HPDE6-E6E7 (cell line): Measurements from ENCODE around the gene METTL22.

Experiments
- DNase-seq: peaks from one replicate; pipeline ENCODE4 v3.0.0; 2011; ENCODE audit warnings: missing footprints; ENCODE audit errors: extremely low spot score

Gene METTL22

GRCh38 chr16:8631818-8632465 is 10.4 kb downstream of the METTL22 start:
- DNase-seq: no peak

DNA sequence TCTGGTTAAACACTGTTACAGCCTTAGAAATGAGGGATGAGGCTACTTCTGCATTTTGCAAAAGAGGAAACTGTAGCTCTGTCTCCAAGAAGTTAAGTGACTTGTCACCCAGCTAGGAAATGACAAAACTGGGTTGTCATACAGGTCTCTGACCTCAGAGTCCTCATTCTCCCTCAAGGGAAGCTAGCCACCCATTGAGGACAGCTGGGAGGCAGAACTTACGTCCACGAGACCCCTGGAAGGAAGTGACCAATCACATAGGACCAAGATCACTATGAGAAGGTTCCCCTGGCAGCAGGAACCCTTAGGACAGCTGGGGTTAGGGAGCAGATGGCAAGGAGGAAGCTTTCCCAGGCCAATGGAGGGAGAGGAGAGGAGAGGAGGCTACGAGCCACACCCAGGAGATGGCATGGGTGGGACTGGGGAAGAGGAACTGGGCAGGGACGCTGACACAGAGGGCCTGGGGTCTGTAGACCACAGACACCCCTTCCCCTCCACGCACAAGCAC is 11.2 kb downstream of the METTL22 start:
- no peak for DNase-seq

DNA sequence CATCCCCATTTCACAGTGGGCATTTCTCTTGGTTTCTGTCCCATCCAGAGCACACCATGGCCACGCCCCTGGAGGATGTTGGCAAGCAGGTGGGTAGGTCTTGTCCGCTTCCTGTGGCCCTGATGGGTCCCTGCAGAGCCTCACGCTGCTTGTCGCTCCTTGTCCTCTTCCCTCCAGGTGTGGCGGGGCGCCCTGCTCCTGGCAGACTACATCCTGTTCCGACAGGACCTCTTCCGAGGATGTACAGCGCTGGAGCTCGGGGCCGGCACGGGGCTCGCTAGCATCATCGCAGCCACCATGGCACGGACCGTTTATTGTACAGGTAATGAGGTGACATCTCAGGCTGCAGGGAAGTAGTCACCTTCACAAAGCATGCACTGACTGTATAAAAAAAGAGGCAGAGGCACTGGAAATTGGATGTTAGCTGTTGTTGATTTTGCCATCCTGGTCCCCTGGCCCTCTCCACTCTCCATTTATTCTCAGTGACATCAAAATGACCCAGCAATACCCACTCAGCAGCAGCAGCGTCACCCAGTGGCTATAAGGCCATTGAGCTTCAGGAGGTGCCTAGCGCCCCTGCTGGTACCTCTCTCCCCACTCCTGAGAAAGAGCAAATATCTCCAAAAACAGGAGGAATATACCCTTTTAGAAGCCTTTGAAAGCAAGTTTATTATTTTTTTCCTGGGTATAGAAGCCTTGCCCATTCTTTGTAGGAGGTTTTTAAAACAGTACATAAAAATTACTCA is 13.7 kb downstream of the METTL22 start:
- DNase-seq: no peak

DNA sequence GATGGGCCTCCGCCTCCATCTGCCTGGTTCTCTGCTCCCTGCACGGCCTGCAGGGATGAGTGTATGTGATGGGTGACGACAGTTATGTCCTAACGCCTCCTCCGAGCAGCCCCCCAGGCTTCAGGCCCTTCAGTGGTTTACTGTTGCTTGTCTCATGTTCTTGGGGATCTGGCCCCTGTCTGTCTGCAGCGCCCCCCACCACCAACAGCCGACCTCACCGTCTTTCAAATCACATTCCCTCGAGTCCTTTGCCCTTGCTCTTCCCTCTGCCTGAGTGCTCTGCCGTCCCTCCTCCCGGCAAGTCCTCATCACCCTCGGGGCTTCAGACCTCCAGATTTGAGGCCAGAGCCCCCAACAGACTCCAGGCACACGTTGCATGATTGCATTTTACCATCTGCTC is 18.2 kb downstream of the METTL22 start:
- no peak for DNase-seq

GRCh38 chr16:8641671-8642070 is 20.2 kb downstream of the METTL22 start:
- no peak for DNase-seq

DNA sequence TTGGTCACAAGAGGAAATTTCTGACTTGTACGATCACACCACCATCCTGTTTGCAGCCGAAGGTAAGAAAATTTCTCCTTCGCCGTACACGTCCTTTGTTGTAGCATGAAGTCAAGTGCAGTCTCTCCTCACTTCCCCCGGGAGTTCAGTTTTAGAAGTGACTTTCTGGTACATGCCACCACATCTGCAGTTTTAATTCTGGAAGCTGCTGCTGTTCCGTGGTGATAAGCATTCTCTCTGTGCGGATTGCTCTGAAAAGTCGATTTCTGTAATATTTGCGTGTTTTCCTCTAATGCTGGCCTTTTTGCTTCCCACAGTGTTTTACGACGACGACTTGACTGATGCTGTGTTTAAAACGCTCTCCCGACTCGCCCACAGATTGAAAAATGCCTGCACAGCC is 20.6 kb downstream of the METTL22 start:
- DNase-seq: no peak

DNA sequence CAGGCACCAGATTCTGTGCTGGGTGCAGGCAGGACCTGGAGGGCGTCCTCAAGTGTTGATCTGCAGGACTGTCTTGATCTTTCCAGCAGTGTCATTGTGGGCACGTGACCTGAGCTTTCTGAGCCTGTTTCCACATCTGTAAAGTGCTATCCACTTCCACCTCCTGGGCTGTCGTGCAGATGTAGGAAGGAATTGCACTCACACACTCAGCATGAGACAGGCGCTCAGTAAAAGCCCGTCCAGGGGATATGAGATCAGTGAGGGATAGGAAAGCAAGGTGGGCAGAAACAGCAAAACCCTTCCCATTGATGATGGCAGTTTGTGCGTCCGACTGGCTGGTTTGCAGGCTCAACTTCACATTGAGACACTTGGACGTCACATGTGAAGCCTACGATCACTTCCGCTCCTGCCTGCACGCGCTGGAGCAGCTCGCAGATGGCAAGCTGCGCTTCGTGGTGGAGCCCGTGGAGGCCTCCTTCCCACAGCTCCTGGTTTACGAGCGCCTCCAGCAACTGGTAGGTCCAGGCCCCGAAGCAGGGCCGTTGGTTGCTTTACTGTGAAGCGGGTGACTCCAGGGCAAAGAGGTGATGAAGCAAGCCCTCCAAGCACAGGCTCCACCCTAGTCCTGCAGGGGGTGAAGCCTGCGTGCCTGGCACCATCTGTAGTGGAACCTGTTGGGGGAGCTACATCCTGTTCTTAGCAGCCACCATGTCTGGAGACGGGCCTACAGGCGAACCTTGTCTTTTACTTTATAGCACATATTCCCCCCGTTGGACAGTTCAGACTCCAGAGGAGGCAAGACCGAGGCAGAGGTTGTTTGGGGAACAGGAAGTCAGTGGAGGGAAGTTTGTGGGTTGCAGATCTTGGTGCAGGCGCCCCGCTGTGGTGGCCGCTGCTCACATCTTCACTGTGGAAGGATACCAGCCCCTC is 23.0 kb downstream of the METTL22 start:
- DNase-seq: no peak

GRCh38 chr16:8645141-8645521 is 23.6 kb downstream of the METTL22 start:
- DNase-seq: no peak

DNA sequence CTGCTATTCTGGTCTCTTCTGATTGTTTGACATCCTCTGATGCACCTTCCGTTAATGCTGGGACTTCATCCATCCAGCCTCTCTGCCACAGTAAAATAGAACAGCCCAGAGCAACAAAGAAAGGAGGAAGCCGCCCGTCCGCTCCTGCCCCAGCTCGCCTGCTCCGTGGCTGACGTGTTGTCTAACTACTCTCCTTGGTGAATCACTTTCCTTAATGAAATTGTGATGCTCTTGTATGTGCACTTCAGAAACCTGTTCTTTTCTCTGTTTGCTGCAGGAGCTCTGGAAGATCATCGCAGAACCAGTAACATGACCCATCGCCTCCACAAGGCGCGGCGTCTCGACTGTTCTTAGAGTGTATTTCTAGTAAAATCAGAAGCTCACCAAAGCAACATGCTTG is 24.3 kb downstream of the METTL22 start:
- DNase-seq: peak; percentile 77

DNA sequence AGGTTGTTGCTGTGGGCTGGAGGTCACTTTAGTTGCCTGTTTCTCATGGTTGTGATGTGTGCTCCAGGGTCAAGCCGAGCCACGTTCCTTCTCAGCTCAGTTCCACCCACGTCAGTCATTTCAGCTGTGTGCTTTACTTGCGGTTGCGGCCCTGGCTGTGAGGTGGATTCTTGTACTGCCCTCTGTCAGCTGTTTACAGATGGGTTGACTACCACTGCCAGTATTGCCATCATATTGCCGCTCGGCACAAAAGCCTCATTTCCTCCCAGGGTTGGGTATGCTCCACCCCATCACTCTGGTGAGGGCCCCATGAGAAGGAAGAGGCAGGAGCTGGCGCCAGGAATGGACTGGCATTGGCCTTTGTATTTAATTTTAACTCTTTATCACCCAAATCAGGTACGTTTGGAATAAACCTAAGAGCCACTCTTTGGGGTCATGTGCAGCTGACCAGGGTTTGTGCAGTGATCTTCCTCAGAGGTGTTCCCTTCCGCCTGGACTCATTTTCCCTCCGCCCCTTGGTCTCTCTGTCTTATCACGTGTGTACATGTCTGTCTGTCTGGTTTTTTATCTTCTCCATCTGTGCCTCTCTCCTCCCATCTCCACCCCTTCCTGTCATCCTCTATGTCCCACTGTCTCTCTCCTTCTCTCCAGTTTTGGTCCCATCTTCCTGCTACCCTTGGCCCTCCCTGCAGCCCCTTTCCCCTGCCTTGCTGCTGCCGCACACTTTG is 25.0 kb downstream of the METTL22 start:
- DNase-seq: no peak

GRCh38 chr16:8647721-8648318 is 26.3 kb downstream of the METTL22 start:
- DNase-seq: no peak

DNA sequence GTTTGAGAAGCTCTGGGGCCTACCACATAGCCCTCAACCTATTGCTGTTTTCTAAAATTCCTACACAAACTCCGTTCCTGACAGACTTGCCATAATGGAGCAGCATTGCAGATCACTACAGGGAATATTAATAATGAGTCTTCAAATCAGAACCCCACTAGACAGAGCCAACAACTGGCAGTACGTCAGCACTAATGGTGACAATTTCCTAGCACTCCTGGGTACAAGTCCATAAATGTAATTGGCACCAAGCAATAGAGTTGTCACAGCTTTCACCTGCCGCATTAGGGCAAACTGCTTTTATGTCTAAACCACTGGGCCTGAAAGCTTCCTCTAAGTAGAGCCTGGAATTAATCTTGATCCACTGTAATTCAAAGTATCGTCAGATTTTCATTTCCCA is 27.4 kb downstream of the METTL22 start:
- DNase-seq: no peak

DNA sequence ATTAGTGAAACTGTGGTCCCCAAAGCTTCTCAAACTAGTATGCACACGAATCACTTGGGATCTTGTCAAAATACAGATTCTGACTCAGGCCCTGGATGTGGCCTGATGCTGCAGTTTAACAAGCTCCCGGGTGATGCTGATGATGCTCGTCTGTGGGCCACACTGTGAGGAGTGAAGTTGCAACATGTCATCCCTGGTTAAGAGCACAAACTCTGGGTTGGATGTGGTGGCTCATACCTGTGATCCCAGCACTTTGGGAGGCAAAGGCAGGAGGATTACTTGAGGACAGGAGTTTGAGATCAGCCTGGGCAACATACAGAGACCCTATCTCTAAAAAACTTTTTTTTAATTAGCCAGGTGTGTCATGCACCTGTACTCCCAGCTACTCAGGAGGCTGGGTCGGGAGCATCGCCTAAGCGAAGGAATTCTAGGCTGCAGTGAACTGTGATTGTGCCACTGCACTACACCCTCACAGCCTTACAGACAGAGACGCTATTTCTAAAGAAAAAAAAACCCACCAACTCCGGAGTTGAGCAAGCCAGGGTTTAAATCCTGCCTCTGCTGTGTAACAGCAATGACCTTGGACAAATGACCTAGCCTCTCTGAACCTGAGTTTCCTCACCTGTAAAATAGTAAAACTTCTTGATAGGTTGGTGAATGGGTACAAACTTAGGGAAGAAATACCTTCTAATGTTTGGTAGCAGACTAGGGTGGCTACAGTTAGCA is 28.5 kb downstream of the METTL22 start:
- no peak for DNase-seq

GRCh38 chr16:8651958-8652357 is 30.5 kb downstream of the METTL22 start:
- DNase-seq: peak; percentile 31

DNA sequence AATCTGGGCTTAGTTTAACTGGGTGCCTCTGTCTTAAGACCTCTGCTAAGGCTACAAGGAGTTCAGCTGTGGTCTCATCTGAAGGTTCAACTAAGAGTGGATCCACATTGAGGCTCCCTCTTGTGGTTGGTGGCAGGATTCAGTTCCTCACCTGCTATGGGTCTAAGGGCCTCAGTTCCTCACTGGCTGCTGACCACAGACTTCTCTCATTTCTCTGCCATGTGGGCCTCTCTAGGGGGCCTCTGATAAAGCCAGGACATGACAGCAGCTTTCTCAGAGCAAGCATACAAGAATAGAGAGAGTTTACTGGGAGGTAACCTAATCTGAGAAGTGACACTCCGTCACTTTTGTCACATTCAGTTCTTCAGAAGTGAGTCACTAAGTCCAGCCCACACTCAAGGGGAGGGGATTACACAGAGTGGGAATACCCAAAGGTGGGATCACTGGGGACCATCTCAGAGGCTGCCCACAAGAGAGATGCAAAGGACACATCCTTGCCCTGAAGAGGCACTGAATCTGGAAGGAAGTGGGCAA is 33.8 kb downstream of the METTL22 start:
- no peak for DNase-seq

DNA sequence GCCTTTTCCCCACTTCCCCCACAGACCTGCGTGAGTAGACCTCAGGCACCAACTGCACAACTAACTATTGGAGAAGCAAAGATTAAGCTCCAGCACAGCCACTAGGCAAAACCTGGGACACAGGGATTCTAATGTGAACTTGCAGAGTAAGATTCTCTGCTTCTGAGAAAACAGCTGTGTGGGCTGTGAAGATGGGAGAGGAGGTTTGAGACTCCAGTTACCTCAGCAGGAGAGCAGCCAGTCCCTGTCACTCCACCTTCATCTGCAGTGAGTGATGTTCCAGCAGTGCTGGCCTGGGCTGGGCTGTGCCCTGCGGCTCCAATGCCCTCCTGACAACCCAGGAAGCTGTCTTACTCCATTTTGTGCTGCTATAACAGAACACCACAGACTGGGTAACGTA is 34.9 kb downstream of the METTL22 start:
- no peak for DNase-seq

- peak; percentile 64 for DNase-seq
Observed at GRCh38 chr16:8660841-8661301, 39.4 kb downstream of the METTL22 start.

DNA sequence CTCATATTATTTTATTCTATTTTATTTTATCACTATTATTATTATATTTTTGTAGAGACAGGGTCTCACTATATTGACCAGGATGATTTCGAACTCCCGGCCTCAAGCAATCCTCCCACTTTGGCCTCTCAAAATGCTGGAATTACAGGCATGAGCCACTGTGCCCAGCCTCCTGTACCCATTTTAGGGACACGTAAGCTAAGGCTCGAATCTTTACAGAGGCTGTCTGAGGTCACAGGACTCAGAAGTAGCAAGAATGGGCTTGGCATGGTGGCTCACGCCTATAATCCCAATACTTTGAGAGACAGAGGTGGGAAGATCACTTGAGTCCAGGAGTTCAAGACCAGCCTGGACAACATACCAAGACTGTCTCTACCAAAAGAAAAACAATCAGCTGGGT is 40.2 kb downstream of the METTL22 start:
- DNase-seq: no peak

GRCh38 chr16:8663192-8664089 is 41.9 kb downstream of the METTL22 start:
- DNase-seq: no peak
